BLaER1 treated with 17β-estradiol and CSF1 and Interleukin-3, amounts not matched to agents 10 nM and 100 nM (cell line): ENCODE data around the gene ADAP2.
"Not testable (repeated sequence)": the region's sequence is repeated elsewhere in the genome, so short reads cannot be mapped to it uniquely, and the experiment has no call there.

Experiments
- H3K27ac ChIP-seq, 11 experiments: shearing (Covaris generic); formaldehyde crosslinking; 2 replicates each; pipeline ENCODE4 v1.8.1; 2022
- H3K27me3 ChIP-seq, 11 experiments: shearing (Covaris generic); formaldehyde crosslinking; 2 replicates each; pipeline ENCODE4 v1.8.1; 2022
- H3K36me3 ChIP-seq, 11 experiments: shearing (Covaris generic); formaldehyde crosslinking; 2 replicates each; pipeline ENCODE4 v1.8.1; 2022
- H3K4me1 ChIP-seq, 10 experiments: shearing (Covaris generic); formaldehyde crosslinking; 2 replicates each; pipeline ENCODE4 v1.8.1; 2022
- H3K4me2 ChIP-seq, 11 experiments: shearing (Covaris generic); formaldehyde crosslinking; 2 replicates each; pipeline ENCODE4 v1.8.1; 2022
- H3K4me3 ChIP-seq, 10 experiments: shearing (Covaris generic); formaldehyde crosslinking; 2 replicates each; pipeline ENCODE4 v1.8.1; 2022
- H3K9ac ChIP-seq, 11 experiments: shearing (Covaris generic); formaldehyde crosslinking; 2 replicates each; pipeline ENCODE4 v1.8.1; 2022
- H3K9me3 ChIP-seq, 11 experiments: shearing (Covaris generic); formaldehyde crosslinking; replicated peaks in 1 of 11; 2 replicates each; pipeline ENCODE4 v1.8.1; 2022
- H4K20me1 ChIP-seq, 11 experiments: shearing (Covaris generic); formaldehyde crosslinking; 2 replicates each; pipeline ENCODE4 v1.8.1; 2022
- Cebpa-rat ChIP-seq, 11 experiments: shearing (Covaris generic); IDR thresholded peaks; 2 replicates each; pipeline ENCODE4 v1.8.1; 2022

The ADAP2 gene, protein sequence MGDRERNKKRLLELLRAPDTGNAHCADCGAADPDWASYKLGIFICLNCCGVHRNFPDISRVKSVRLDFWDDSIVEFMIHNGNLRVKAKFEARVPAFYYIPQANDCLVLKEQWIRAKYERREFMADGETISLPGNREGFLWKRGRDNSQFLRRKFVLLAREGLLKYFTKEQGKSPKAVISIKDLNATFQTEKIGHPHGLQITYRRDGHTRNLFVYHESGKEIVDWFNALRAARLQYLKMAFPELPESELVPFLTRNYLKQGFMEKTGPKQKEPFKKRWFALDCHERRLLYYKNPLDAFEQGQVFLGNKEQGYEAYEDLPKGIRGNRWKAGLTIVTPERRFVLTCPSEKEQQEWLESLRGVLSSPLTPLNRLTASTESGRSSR

DNA sequence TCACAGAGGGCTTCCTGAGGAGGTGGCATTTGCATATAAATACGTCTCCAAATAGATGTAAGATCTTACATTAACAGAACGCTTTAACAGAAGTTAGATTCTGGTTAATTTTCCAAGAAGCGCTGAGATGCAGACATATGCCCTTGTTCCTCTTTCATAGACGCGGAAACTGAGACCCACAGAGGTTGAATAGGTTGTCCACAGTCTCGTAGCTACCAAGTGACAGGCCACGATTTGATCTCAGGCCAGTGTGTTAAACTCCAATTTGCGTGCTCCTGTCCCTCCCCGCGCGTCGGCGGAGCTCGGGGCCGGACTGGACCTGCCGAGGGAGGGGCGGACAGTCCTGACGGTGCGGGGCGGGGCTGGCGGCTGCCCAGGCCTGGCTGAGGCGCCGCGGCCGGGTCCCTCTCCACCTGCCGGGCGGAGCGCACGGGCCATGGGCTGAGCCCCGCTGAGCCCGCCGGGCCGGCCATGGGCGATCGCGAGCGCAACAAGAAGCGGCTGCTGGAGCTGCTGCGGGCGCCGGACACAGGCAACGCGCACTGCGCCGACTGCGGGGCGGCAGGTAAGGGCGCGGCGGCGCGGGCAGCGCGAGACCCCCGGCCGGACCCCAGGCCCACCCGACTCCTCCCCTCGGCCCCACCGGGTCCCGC, at the start of gene ADAP2:
ADAP2 (plus strand) TSS at position 402 of the 653 bp plus-strand sequence; CDS start at position 472, 70 bp downstream.
- peak within 1 kb of the TSS in 4 of 11 experiments; percentile 12 to 82 (median 62); a peak in 6 of 22 replicates for H3K4me2 ChIP-seq
- no peaks in the 10 kb centered on the region for H3K36me3 ChIP-seq
- peaks cover 31 to 48% (median 47%) of the 10 kb centered on the region in 11 experiments for H3K27me3 ChIP-seq
- no peaks in the 10 kb centered on the region for H3K9me3 ChIP-seq
- H3K27ac ChIP-seq: no peak within 1 kb of the TSS
- peak within 1 kb of the TSS in 3 of 10 experiments; percentile 8 to 40 (median 32); a peak in 5 of 20 replicates for H3K4me3 ChIP-seq
- peaks cover 0 to 28% (median 0%) of the 10 kb centered on the region in 10 experiments; a peak in 8 of 20 replicates for H3K4me1 ChIP-seq
- H4K20me1 ChIP-seq: no peaks in the 10 kb centered on the region
- TF ChIP-seq Cebpa-rat (IDR thresholded peaks at IDR 0.05): no peak
- H3K9ac ChIP-seq: peak within 1 kb of the TSS in 2 of 11 experiments; percentile 16 to 50; a peak in 2 of 22 replicates

DNA sequence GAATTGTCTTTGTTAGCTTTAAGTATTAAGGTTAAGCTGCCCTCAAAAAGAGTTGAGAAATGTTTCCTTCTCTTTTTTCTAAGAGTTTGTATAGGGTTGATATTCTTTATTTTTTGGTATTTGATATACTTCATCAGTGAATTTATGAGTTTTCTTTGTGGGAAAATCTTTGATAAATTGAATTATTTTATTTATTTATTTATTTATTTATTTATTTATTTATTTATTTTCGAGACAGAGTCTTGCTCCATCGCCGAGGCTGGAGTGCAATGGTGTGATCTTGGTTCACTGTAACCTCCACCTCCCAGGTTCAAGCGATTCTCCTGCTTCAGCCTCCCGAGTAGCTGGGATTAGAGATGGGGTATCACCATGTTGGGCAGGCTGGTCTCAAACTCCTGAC, 35.6 kb upstream of the ADAP2 start:
- H3K4me3 ChIP-seq: no peak overlapping the region
- H4K20me1 ChIP-seq: peaks cover 0 to 8% (median 0%) of the 10 kb centered on the region in 11 experiments; a peak in 2 of 22 replicates
- H3K9me3 ChIP-seq: no peaks in the 10 kb centered on the region
- H3K27ac ChIP-seq: no peak overlapping the region
- TF ChIP-seq Cebpa-rat (IDR thresholded peaks at IDR 0.05): no peak
- H3K4me2 ChIP-seq: no peak overlapping the region
- peaks cover 27 to 100% (median 89%) of the 10 kb centered on the region in 11 experiments for H3K36me3 ChIP-seq
- no peaks in the 10 kb centered on the region for H3K27me3 ChIP-seq
- H3K4me1 ChIP-seq: no peaks in the 10 kb centered on the region
- no peak overlapping the region for H3K9ac ChIP-seq

DNA sequence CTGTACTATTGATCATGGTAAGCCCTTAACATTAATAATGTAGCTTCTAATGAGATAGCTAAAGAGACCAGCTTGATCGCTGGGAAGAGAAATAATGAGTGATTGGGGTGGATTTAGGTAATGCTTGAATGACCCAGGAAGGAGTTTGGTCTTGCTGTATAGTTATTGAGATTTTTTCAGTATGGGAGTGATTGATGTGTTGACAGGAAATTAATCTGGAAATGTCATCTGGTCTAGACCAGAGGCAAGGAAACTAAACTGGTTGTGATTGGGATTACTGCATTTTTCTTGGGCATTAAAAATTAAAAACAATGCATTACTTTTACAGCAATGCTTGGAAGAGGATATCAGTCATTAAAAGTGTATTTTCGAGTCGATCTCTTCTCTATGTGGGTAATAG, 27.5 kb upstream of the ADAP2 start:
- Histone ChIP-seq H3K27ac (no peak overlapping the region), H3K4me3 (no peak overlapping the region), H3K27me3 (no peaks in the 10 kb centered on the region), H4K20me1 (0 out of 22 replicates have a peak, but pooled peaks cover 0 to 8% (median 0%) of the 10 kb centered on the region in 11 experiments), H3K4me1 (peaks cover 0 to 6% (median 0%) of the 10 kb centered on the region in 10 experiments; a peak in 3 of 20 replicates), H3K36me3 (peaks cover 44 to 99% (median 88%) of the 10 kb centered on the region in 11 experiments), H3K9me3 (no peaks in the 10 kb centered on the region), H3K4me2 (no peak overlapping the region), H3K9ac (no peak overlapping the region)
- TF ChIP-seq Cebpa-rat (IDR thresholded peaks at IDR 0.05): no peak

DNA sequence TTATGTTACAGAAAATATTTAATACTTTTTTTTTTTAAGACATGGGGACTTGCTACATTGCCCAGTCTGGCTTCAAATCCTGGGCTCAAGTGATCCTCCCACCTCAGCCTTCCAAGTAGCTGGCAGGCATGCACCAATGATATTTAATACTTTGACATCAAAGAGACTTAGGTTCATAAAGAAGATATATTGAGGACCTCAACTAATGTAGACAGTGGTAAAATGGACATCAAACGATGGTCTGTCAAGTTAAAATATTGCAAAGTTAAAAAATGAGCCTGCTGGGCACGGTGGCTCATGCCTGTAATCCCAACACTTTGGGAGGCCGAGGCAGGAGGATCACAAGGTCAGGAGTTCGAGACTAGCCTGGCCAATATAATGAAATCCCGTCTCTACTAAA, 24.4 kb upstream of the ADAP2 start:
- Histone ChIP-seq H3K4me2 (no peak overlapping the region), H4K20me1 (peaks cover 0 to 15% (median 3%) of the 10 kb centered on the region in 11 experiments; a peak in 9 of 22 replicates), H3K36me3 (peaks cover 69 to 99% (median 90%) of the 10 kb centered on the region in 11 experiments), H3K27ac (no peak overlapping the region), H3K9ac (no peak overlapping the region), H3K4me1 (peaks cover 0 to 20% (median 4%) of the 10 kb centered on the region in 10 experiments; a peak in 8 of 20 replicates), H3K4me3 (no peak overlapping the region), H3K9me3 (no peaks in the 10 kb centered on the region), H3K27me3 (no peaks in the 10 kb centered on the region)
- no peak for TF ChIP-seq Cebpa-rat (IDR thresholded peaks at IDR 0.05)

DNA sequence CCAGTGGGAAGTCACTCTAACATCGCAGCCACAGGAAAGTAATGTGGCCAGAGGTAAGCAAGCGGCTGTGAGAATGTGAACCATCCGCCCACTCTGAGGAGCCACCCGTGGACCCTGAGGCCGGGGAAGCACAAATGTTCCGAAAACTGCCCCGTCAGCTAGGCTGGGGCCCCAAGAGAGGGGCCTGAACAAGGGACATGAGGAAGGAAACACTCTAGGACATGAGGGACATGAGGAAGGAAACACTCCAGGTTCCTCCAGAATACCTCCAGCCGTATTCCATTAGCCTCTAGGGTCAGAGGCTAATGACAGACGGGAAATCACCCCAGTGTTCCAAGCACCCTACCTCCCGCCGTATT, 16.0 kb upstream of the ADAP2 start:
- Histone ChIP-seq H3K9me3 (no peaks in the 10 kb centered on the region), H3K9ac (peak overlapping the region; percentile 88 to 97 (median 95)), H3K27ac (peak overlapping the region; percentile 82 to 96 (median 93)), H3K4me3 (peak overlapping the region; percentile 72 to 87 (median 79)), H3K4me2 (peak overlapping the region; percentile 78 to 99 (median 92)), H3K4me1 (peaks cover 18 to 72% (median 27%) of the 10 kb centered on the region in 10 experiments), H3K36me3 (peaks cover 18 to 40% (median 34%) of the 10 kb centered on the region in 11 experiments), H4K20me1 (peaks cover 0 to 12% (median 3%) of the 10 kb centered on the region in 11 experiments; a peak in 9 of 22 replicates), H3K27me3 (no peaks in the 10 kb centered on the region)
- no peak for TF ChIP-seq Cebpa-rat (IDR thresholded peaks at IDR 0.05)

DNA sequence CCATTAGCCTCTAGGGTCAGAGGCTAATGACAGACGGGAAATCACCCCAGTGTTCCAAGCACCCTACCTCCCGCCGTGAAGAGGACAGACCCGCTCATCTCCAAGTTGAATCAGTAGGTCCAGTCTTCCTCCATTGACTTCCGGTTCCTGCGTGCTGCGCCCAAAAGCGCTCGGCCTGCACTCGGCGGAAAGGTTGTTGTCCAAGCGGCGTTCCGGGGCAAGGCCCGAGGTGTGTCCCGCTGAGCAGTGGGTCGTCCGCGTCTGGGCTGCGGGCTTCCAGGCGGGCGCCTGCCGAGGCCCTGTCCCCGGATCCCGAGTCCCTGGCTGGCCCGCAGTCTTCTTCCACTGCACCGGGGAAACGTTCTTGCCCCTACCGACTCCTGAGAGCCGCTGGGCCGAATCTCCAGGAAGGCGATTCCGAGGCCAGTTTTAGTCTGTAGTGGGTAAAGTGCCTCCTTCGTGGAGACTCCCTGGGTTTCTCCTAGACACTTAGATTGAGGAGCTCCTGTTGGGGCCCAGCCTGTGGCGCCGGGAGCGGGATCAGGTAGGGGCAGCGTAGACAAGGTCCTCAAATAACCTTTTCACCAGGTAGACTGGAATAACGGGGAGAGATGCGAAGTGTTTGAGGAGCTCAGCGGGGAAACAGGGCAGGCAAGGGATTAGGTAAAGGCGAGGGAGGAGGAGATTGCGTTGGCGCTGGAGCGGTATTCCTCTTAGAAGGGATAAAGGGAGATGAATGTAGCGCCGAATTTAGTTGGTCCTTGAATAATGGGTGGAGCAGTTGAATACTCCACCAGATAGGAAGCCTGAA, 15.4 kb upstream of the ADAP2 start, which contains the start of gene TEFM:
TEFM (minus strand) TSS at position 138 of the 811 bp plus-strand sequence; CDS start at position 98, 40 bp downstream.
- no peak for TF ChIP-seq Cebpa-rat (IDR thresholded peaks at IDR 0.05)
- Histone ChIP-seq H3K27ac (peak within 1 kb of the TSS; percentile 82 to 96 (median 93)), H3K9ac (peak within 1 kb of the TSS; percentile 88 to 97 (median 95)), H3K27me3 (no peaks in the 10 kb centered on the region), H3K9me3 (no peaks in the 10 kb centered on the region), H3K4me3 (peak within 1 kb of the TSS; percentile 72 to 87 (median 79)), H4K20me1 (peaks cover 0 to 9% (median 0%) of the 10 kb centered on the region in 11 experiments; a peak in 8 of 22 replicates), H3K36me3 (peaks cover 13 to 34% (median 28%) of the 10 kb centered on the region in 11 experiments), H3K4me1 (peaks cover 18 to 66% (median 27%) of the 10 kb centered on the region in 10 experiments), H3K4me2 (peak within 1 kb of the TSS; percentile 78 to 99 (median 96))

DNA sequence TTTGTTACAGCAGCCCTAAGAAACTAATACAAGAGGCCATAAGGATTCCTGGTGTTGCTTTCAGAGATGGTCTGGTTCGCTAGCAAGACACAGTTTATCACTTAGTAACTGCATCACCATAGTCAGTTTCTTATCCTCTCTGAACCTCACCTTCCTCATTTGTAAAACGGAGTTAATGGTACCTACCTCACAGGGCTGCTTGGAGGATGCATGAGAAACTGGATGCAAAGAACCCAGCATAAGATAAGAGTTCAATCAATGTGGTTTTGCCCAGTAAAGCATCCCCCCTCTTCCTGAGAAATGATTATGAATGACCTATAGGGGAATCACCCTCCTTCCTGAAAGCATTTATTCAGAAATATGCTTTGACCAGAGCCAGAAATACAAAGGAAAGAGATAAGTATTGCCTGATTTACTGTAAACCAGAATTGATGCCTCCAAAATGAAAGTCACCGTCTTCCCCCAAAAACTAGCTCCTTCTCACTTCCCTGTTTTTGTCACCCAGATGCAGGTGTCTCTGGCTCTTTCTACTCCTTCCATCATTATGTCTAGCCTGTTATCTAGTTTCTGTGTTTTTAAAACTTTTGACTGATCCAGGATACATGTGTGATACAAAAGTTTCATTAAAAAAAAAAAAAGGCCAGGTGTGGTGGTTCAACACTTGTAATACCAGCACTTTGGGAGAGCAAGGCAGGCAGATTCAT, 12.9 kb upstream of the ADAP2 start:
- H3K9me3 ChIP-seq: no peaks in the 10 kb centered on the region
- no peaks in the 10 kb centered on the region for H3K27me3 ChIP-seq
- no peak overlapping the region for H3K27ac ChIP-seq
- H3K4me2 ChIP-seq: peak overlapping the region in 5 of 11 experiments; percentile 35 to 99 (median 96); a peak in 10 of 22 replicates
- H3K4me3 ChIP-seq: no peak overlapping the region
- no peak for TF ChIP-seq Cebpa-rat (IDR thresholded peaks at IDR 0.05)
- no peak overlapping the region for H3K9ac ChIP-seq
- H3K36me3 ChIP-seq: peaks cover under 1 to 9% (median 5%) of the 10 kb centered on the region in 11 experiments; a peak in 14 of 22 replicates
- H3K4me1 ChIP-seq: peaks cover 18 to 41% (median 27%) of the 10 kb centered on the region in 10 experiments
- no peaks in the 10 kb centered on the region for H4K20me1 ChIP-seq

DNA sequence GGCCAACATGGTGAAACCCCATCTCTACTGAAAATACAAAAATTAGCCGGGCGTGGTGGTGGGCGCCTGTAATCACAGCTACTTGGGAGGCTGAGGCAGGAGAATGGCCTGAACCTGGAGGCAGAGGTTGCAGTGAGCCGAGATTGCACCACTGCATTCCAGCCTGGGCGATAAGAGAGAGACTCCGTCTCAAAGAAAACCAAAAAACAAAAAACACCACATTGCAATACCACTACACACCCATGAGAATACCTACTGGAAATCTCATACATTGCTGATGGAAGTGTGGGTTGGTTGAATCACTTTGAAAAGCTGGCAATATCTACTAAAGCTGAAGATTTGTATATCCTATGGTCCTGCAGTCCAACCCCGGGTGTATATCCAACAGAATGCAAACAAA, 11.6 kb upstream of the ADAP2 start:
- H3K4me1 ChIP-seq: peaks cover 16 to 29% (median 24%) of the 10 kb centered on the region in 10 experiments
- H3K9me3 ChIP-seq, H3K4me3 ChIP-seq, H3K4me2 ChIP-seq, H3K9ac ChIP-seq, H3K27me3 ChIP-seq, H3K27ac ChIP-seq, H4K20me1 ChIP-seq: not testable (repeated sequence)
- peaks cover 0 to 13% (median 0%) of the 10 kb centered on the region in 11 experiments; a peak in 2 of 22 replicates for H3K36me3 ChIP-seq
